ENCODE results near the gene KCND2. TPM values are rescaled to one million over a fixed set of nuclear protein-coding genes. Genes with fewer than 3 reads are reported as not detected.

KCND2 gene
- total RNA-seq, 2 experiments from 2014 or later = not detected

DNA sequence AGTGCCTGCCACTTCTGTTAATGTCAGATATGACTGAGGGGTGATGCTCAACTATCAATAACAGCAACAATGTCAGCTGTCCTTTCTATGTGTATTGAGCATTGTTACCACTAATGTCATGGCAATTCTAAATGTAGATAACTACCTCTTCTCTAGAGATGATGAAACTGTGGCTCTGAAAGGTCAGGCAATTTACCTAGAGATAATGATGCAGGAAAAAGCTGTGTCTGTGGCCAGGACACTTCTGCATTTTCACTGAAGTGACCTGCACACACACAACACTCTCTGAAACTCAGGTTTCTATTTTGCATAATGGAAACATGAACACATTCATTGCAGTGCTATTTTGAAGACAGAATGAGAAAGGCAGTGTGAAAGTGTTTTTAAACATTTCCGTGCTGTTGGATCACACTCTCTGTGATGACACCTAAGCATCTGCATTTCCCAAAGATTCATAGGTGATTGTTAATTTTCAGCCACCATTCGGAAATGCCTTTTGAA lies 148.2 kb downstream of the KCND2 start:
- H3K4me1 Mint-ChIP-seq (ENCODE audit: low read depth) = no peaks in the 10 kb centered on the region
- no peak overlapping the region for H3K27ac Mint-ChIP-seq
- no peaks in the 10 kb centered on the region for H3K9me3 Mint-ChIP-seq (ENCODE audit: insufficient read depth)
- DNase-seq (no peak), ATAC-seq (no peak)
- ChIA-PET POLR2A (no interaction called here), CTCF (no interaction called here)
- no peaks in the 10 kb centered on the region for H3K36me3 Mint-ChIP-seq (ENCODE audit: low read depth)
- H3K27me3 Mint-ChIP-seq (ENCODE audit: low read depth) = no peaks in the 10 kb centered on the region
- no peak overlapping the region for H3K4me3 Mint-ChIP-seq

- Mint-ChIP-seq H3K27ac (no peak overlapping the region), H3K36me3 (ENCODE audit: low read depth) (no peaks in the 10 kb centered on the region), H3K4me3 (no peak overlapping the region), H3K9me3 (ENCODE audit: insufficient read depth) (peaks cover 5% of the 10 kb centered on the region), H3K27me3 (ENCODE audit: low read depth) (no peaks in the 10 kb centered on the region), H3K4me1 (ENCODE audit: low read depth) (no peaks in the 10 kb centered on the region)
- ATAC-seq (no peak), DNase-seq (no peak)
- ChIA-PET CTCF (no interaction called here), POLR2A (no interaction called here)
Observed at GRCh38 chr7:120431016-120431415, 158.0 kb downstream of the KCND2 start.

DNA sequence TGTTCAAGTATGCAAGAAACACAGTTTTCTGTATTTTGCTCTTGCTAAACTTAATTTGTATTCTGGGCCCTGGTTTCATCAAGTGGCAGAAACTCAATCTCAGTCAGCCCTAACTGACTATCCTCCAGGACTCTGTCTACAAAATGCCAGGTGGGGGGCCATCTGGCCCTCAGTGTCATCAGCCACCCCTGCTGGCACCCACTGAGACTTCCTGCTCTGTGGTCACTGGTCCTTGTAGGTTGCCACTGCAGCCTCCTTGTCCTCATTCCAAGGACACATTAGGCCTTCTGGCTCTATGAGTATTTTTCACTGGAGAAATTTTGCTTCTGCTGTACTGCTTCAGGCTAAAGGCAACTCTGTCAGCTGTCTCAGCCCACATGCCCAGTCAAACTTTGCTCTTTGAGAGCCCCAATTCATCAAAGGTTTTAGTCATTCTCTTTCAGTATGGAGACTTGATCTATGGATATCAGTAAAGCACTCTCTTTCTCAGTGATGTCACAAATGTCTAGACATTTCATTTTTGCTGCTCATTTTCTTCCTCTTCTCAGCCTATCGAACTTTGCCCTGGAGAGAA lies 163.6 kb downstream of the KCND2 start:
- POLR2A ChIA-PET = no interaction called here
- Mint-ChIP-seq H3K27me3 (ENCODE audit: low read depth) (no peaks in the 10 kb centered on the region), H3K4me1 (ENCODE audit: low read depth) (no peaks in the 10 kb centered on the region), H3K4me3 (no peak overlapping the region), H3K27ac (no peak overlapping the region), H3K36me3 (ENCODE audit: low read depth) (no peaks in the 10 kb centered on the region), H3K9me3 (ENCODE audit: insufficient read depth) (peaks cover 4% of the 10 kb centered on the region)
- no peak for DNase-seq
- ATAC-seq = no peak
- CTCF ChIA-PET = no interaction called here

- Mint-ChIP-seq H3K27me3 (ENCODE audit: low read depth) (no peaks in the 10 kb centered on the region), H3K9me3 (ENCODE audit: insufficient read depth) (peaks cover 4% of the 10 kb centered on the region), H3K4me1 (ENCODE audit: low read depth) (no peaks in the 10 kb centered on the region), H3K36me3 (ENCODE audit: low read depth) (no peaks in the 10 kb centered on the region), H3K27ac (no peak overlapping the region), H3K4me3 (no peak overlapping the region)
- CTCF ChIA-PET = no interaction called here
- POLR2A ChIA-PET = no interaction called here
- ATAC-seq (no peak), DNase-seq (no peak)
Observed at GRCh38 chr7:120441850-120442249, 168.9 kb downstream of the KCND2 start.

GRCh38 chr7:120442838-120443237 lies 169.9 kb downstream of the KCND2 start:
- no peaks in the 10 kb centered on the region for H3K27me3 Mint-ChIP-seq (ENCODE audit: low read depth)
- no peaks in the 10 kb centered on the region for H3K4me1 Mint-ChIP-seq (ENCODE audit: low read depth)
- ATAC-seq = no peak
- no peaks in the 10 kb centered on the region for H3K36me3 Mint-ChIP-seq (ENCODE audit: low read depth)
- POLR2A ChIA-PET = no interaction called here
- H3K9me3 Mint-ChIP-seq (ENCODE audit: insufficient read depth) = peaks cover 4% of the 10 kb centered on the region
- no peak overlapping the region for H3K27ac Mint-ChIP-seq
- DNase-seq = no peak
- CTCF ChIA-PET = no interaction called here
- no peak overlapping the region for H3K4me3 Mint-ChIP-seq

DNA sequence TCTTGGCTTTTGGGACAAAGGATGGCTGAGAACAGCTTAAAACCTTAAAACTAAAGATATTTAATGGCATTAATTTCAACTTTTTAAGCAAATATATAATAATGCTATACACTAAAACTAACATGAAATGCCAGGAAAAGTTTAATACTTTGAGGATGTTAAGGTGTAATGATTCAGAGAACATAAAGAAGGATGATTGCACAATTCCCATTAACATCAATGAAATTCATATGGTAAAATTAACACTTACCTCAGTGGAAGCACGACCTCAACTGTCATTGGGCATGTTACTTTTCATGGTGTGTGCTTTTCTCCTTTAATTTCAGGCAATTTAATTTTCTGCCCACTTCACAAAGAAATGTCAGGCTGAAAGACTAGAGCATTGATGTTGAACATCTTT lies 171.7 kb downstream of the KCND2 start:
- Mint-ChIP-seq H3K4me3 (no peak overlapping the region), H3K4me1 (ENCODE audit: low read depth) (no peaks in the 10 kb centered on the region), H3K9me3 (ENCODE audit: insufficient read depth) (peaks cover 7% of the 10 kb centered on the region), H3K36me3 (ENCODE audit: low read depth) (no peaks in the 10 kb centered on the region), H3K27me3 (ENCODE audit: low read depth) (no peaks in the 10 kb centered on the region), H3K27ac (no peak overlapping the region)
- DNase-seq = no peak
- CTCF ChIA-PET = no interaction called here
- no peak for ATAC-seq
- POLR2A ChIA-PET = no interaction called here

GRCh38 chr7:120445276-120445675 lies 172.3 kb downstream of the KCND2 start:
- Mint-ChIP-seq H3K36me3 (ENCODE audit: low read depth) (no peaks in the 10 kb centered on the region), H3K27ac (no peak overlapping the region), H3K4me3 (no peak overlapping the region), H3K9me3 (ENCODE audit: insufficient read depth) (peaks cover 8% of the 10 kb centered on the region), H3K27me3 (ENCODE audit: low read depth) (no peaks in the 10 kb centered on the region), H3K4me1 (ENCODE audit: low read depth) (no peaks in the 10 kb centered on the region)
- ATAC-seq = no peak
- DNase-seq = no peak
- CTCF ChIA-PET = no interaction called here
- POLR2A ChIA-PET = no interaction called here

DNA sequence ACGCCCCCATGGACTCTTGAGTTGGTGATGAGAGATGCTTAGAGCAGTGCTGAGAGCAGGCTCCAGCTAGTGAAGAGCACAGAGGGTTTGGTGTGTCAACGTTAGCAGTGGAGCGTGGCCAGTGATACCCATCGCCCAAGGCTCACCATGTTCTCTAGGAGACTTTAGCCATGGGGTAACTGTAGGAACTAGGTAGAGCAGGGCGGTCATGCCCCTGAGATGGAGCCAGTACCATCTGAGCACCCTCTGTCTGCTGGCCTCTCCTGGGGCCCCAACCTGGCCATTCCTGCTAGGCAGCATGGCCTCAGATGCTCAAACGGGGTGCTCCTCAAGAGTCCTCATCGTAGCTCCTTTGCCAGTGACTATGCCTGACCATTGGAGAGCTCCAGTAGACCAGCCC lies 179.7 kb downstream of the KCND2 start:
- POLR2A ChIA-PET = no interaction called here
- CTCF ChIA-PET = no interaction called here
- no peaks in the 10 kb centered on the region for H3K27me3 Mint-ChIP-seq (ENCODE audit: low read depth)
- no peak for ATAC-seq
- H3K36me3 Mint-ChIP-seq (ENCODE audit: low read depth) = no peaks in the 10 kb centered on the region
- H3K4me3 Mint-ChIP-seq = no peak overlapping the region
- H3K4me1 Mint-ChIP-seq (ENCODE audit: low read depth) = no peaks in the 10 kb centered on the region
- no peak for DNase-seq
- no peak overlapping the region for H3K27ac Mint-ChIP-seq
- H3K9me3 Mint-ChIP-seq (ENCODE audit: insufficient read depth) = peaks cover 10% of the 10 kb centered on the region

GRCh38 chr7:120456699-120457098 lies 183.7 kb downstream of the KCND2 start:
- H3K36me3 Mint-ChIP-seq (ENCODE audit: low read depth) = no peaks in the 10 kb centered on the region
- ChIA-PET CTCF (no interaction called here), POLR2A (no interaction called here)

DNA sequence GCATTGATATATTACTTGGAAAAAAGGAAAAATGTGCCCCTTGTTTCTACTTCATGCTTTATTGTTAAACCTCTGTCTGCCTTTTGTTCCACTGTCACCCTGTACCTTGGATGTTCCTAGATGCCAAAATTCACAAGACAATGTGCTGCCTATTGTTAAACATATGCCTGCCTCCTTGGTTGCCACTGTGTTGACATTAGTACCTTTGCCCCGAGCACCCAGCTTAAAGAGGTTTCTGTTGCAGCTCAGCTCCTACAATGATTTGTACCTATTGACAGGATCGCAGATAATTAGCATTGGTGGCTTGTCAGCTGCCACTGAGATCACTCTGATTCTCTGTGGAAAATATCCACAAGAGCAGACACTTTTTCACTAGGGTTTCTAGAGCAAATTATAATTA lies 188.0 kb downstream of the KCND2 start:
- ATAC-seq = no peak
- H3K4me1 Mint-ChIP-seq (ENCODE audit: low read depth) = no peaks in the 10 kb centered on the region
- no peaks in the 10 kb centered on the region for H3K27me3 Mint-ChIP-seq (ENCODE audit: low read depth)
- ChIA-PET CTCF (no interaction called here), POLR2A (no interaction called here)
- H3K9me3 Mint-ChIP-seq (ENCODE audit: insufficient read depth) = peaks cover 5% of the 10 kb centered on the region
- no peak overlapping the region for H3K4me3 Mint-ChIP-seq
- H3K27ac Mint-ChIP-seq = no peak overlapping the region
- H3K36me3 Mint-ChIP-seq (ENCODE audit: low read depth) = no peaks in the 10 kb centered on the region
- no peak for DNase-seq

More at GRCh38 chr7:120456699-120457098, 183.7 kb downstream of the KCND2 start:
- Mint-ChIP-seq H3K4me1 (ENCODE audit: low read depth) (no peaks in the 10 kb centered on the region), H3K9me3 (ENCODE audit: insufficient read depth) (peaks cover 5% of the 10 kb centered on the region), H3K4me3 (no peak overlapping the region), H3K27ac (no peak overlapping the region), H3K27me3 (ENCODE audit: low read depth) (no peaks in the 10 kb centered on the region)
- ATAC-seq = no peak
- no peak for DNase-seq

DNA sequence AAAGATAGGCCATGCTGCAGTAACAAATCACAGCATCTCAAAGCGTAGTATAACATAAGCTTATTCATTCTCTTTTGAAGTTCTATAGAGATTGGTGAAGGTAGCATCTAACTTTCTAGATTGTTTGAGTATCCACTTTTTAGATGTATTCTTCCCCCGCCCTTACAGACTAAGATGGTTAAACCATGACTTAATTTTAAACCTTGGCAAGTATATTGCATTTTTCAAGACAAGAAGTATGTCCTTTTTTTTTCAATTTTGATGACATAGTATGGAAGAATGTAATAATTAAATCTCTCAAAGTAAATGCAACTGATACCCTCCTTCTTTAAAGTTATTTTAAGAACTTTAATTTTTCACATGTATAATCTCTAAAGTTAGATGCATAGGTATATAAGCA lies 190.0 kb downstream of the KCND2 start:
- no peak for ATAC-seq
- CTCF ChIA-PET = no interaction called here
- POLR2A ChIA-PET = no interaction called here
- no peaks in the 10 kb centered on the region for H3K9me3 Mint-ChIP-seq (ENCODE audit: insufficient read depth)
- H3K36me3 Mint-ChIP-seq (ENCODE audit: low read depth) = no peaks in the 10 kb centered on the region
- no peaks in the 10 kb centered on the region for H3K27me3 Mint-ChIP-seq (ENCODE audit: low read depth)
- no peaks in the 10 kb centered on the region for H3K4me1 Mint-ChIP-seq (ENCODE audit: low read depth)
- DNase-seq = no peak
- H3K27ac Mint-ChIP-seq = no peak overlapping the region
- no peak overlapping the region for H3K4me3 Mint-ChIP-seq

DNA sequence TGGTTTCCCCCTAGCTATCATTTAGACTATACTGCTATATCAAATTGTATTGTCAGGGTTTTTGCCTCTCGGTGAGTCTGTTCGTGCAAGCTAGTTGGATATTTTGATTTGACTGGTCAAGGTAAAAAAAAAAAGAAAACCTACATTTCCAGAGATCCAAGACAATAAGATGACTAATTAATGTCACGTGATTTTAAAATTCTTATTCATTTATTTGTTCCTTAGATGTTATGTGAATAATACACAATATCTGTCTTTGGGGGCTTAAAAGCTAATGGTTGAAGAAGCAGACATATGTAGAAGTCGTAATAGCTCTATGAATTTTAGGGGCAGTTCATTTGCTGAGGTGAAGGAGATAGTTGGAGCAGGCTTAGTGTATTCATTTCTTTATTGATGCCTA lies 191.1 kb downstream of the KCND2 start:
- no peaks in the 10 kb centered on the region for H3K27me3 Mint-ChIP-seq (ENCODE audit: low read depth)
- H3K4me3 Mint-ChIP-seq = no peak overlapping the region
- POLR2A ChIA-PET = no interaction called here
- DNase-seq (no peak), ATAC-seq (no peak)
- CTCF ChIA-PET = no interaction called here
- no peaks in the 10 kb centered on the region for H3K36me3 Mint-ChIP-seq (ENCODE audit: low read depth)
- H3K27ac Mint-ChIP-seq = no peak overlapping the region
- no peaks in the 10 kb centered on the region for H3K4me1 Mint-ChIP-seq (ENCODE audit: low read depth)
- no peaks in the 10 kb centered on the region for H3K9me3 Mint-ChIP-seq (ENCODE audit: insufficient read depth)

DNA sequence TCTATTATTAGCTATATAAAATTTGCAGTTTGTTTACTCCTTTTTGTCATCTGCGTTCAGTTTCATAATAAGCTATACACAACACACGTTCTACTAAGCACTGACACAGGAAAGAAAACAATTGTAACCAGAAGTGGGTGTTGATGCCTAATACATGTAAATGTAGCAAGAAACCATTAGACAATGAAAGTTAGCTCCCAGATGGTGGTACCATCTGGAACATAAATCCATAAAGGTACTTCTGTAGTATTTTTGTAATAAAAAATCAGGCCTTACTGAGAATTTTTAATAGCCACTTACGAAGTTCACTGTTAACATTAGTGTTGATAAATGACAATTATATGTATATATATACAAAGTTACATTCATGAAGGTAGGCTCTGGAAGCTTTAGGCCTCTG lies 194.7 kb downstream of the KCND2 start:
- Mint-ChIP-seq H3K9me3 (ENCODE audit: insufficient read depth) (no peaks in the 10 kb centered on the region), H3K27ac (no peak overlapping the region), H3K4me3 (no peak overlapping the region), H3K36me3 (ENCODE audit: low read depth) (no peaks in the 10 kb centered on the region), H3K4me1 (ENCODE audit: low read depth) (no peaks in the 10 kb centered on the region), H3K27me3 (ENCODE audit: low read depth) (no peaks in the 10 kb centered on the region)
- ATAC-seq (no peak), DNase-seq (no peak)
- ChIA-PET CTCF (no interaction called here), POLR2A (no interaction called here)
